M059J (cell line): ENCODE data around the gene ECEL1. TPM values are rescaled to one million over a fixed set of nuclear protein-coding genes. Genes with fewer than 3 reads are reported as not detected.

Source experiments
- DNase-seq: peaks from one replicate; pipeline ENCODE4 v3.0.0-alpha.2; 2012; ENCODE audit warnings: low read depth
- total RNA-seq: library from RNA; depleted of rRNA; stranded (reverse); fragments of >200 nt; shearing (Covaris generic); gene quantifications from 2 replicates; pipeline ENCODE4 v1.2.3, GENCODE V29; 2014

The ECEL1 gene
- total RNA-seq, 1 experiment from 2014 or later = not detected

DNA sequence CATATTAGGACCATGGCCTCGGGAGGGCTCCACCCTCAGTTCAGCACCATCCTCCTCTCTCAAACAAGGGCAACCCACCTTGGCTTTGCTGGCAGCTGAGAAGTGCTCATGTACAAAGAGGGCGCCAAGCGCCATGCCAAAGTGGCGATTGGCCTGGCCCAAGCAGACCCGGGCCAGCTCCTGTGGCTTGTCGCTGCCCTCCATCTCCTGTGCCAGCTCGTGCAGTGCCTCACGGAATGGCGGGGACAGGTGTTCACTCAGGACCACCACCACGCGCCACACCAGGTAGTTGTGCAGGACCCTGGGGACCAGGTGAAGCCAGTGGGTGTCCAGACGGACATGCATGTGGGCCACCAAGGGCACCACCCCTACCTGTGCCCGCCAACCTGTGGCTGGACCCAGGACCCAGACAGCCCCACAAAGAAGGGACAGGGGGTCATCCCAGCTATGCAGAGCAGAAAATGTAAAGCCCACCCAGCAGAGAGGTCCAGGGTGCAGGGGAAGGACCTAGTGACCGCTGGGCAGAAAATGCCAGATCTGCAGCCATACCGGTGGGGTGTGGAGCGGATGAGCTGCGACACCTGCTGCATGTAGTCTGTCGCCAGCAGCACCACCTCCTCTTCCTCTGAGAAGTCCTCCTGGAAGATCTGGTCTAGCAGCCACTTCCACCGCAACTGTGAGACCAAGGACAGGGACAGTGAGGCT is 3.6 kb downstream of the ECEL1 start:
- no peak for DNase-seq

GRCh38 chr2:232483311-232483922 is 4.2 kb downstream of the ECEL1 start:
- DNase-seq = no peak

DNA sequence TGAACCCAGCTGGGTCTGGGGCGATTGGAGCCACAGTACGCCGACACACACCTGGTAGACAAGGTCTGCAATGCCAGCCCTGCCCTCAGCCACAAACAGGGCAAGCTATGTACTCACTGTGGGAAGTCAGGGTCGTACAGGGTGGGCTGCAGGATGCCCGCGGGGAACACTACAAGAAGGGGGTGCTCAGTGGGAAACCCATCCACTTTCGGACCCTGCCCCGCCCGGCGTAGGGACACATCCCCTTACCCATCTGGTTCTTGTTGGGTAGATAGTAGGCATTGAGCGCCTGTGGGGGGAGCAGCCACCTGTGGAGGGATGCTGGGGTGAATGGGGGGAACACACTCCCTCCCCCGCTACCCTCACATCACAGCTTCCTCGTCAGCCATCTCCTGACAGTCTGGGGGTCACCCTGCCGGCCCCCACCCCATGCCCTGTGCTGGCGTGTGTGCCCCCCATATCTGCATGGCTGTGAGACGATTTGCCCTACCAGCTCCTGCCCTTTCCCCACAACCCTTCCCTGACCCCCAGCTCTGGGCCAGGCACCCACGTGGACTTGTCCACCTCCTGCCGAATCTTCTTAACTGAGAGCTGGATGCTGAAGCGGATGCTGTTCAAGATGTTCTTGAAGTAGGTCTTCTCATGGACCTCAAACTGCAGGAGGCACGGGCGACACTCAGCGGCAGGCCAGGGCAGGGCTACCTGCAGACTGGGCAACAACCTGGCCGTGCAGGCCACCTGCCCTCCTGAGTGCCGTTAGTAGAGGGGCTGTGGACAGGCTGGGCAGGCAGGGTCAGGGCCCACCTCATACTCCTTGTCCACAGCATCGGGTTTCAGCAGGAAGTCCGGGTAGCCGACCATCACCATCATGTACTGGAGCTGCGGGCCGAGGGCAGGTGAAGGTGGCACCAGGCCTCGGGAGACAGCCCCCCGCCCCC is 5.1 kb downstream of the ECEL1 start:
- DNase-seq = no peak

DNA sequence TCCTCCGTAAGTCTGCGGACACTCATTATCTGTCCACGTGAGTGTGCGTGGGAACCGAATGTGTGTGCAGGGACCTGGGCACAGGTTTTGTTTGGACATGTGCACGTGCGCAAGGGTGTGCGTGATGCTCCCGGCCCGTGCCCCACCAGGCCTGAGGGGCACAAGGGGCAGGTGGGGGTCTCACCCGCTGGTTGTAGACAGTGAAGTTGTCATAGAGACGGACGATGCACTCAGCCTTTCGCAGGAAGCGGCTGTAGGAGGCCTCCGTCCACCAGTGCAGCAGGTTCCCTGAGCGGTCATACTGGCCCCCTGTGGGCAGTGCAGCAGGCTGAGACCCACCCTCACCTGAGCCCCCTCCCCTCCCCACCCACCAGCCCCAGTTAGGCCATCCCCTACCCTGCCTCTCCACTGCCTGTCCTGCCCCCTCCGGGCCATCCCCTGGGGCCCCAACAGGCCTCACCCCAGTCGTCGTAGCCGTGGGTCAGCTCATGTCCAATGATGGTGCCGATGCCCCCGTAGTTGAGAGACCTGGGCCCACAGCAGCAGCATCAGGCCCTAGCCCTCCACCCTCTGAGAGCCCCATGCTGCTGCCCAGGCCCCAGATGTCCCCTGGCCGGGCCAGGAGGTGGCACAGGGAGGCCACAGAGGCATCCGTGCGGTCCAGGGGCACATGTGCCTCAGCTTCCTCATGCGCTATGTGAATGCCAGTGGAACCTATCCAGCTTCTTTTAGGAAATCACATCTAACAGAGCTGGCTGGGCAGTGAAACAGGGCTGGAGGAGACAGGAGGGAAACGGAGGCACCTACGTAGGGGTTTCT is 6.1 kb downstream of the ECEL1 start:
- no peak for DNase-seq

GRCh38 chr2:232480201-232481190 is 7.1 kb downstream of the ECEL1 start:
- no peak for DNase-seq

GRCh38 chr2:232479341-232480200 is 8.1 kb downstream of the ECEL1 start:
- no peak for DNase-seq

DNA sequence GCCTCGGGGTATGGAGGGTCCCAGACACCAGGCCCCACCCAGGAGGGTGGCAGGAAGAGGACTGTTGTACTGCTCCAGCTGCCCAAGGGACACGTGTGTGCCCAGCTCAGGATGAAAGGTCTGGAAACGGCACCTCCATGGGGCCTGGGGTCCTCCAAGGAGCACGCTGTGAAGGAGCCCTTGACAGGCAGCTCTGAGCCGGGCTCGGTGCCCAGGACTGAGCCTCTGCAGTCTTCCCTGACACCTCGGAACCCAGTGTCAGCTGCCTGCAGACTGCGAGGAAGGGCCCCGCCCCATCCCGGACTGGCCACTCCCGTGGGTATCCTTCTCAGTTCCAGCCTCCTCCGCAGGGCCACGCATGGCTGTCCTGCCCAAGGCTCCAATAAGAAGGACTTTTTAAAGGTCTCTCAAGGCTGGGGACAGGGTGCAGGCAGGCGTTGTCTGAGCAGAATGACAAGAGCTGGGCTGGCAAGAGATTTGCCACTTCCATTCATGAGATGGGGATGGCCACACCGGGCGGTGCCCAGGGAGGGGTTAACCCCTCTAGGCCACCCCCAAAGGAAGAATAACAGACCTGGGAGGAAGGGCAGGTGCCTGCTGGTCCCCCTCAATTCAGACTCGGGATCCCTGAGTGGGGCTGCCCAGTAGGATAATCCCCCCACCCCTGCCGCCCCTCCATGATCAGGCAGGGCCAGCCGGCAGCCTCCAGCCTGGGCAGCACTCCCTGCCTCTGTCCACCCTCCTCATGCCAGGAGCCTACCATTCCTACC is 8.9 kb downstream of the ECEL1 start:
- DNase-seq = no peak

DNA sequence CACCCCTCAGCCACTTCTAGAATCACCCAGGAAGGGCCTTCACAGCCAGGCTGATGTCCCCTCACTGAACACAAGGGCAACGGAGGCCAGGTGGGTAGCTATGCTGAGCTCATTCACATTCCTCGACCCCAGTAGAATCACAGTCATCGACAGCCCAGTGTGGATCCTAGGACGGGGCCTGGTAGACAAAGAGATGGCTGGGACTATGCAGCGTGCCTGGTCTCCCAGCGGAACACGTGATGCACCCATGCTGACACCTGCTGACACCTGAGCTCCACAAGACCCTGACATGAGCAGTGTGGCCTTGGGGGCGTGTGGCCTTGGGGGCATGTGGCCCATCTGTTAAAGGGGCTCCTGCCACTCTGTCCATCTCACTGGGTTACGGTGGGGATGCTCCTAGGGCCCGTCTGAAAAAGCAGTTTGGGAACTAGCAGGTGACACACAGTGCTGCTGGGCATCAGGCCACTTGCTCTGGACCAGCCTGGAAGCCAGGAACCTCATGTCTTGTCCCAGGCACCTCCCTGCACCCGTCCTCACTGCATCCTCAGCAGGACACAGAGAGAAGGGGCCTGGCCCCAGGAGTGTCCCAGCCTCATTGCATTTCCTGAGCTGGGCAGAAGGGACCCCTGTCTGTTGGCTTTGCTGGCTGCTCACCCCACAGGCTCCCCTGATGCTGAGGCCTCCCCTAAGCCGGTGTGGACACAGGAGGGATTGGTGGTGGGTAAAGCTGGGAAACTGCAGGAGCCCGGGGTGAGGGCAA is 9.7 kb downstream of the ECEL1 start:
- DNase-seq = no peak

- DNase-seq = no peak
Measured at GRCh38 chr2:232476791-232477190, 10.8 kb downstream of the ECEL1 start.

- no peak for DNase-seq
Measured at GRCh38 chr2:232476045-232476444, 11.6 kb downstream of the ECEL1 start.

DNA sequence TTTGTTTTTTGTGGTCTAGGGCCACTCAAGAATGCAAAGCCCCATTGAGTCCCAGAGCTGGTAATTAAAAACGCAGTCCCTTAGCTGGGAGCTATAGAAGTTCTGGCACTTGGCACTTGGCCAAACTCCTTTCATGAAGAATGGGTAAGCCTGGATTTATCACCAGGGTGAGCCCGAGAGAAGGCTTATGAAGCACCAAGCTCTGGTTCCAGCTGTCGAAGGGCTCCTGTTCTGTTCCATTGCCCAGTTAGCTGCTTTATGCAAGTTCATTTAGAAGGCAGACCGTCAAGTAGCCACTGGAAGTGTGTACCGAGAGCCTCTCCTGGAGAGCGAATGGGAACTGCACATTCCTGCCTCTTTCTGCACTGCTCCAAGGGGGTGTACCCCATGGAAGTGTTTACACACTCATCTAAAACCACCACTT is 14.2 kb downstream of the ECEL1 start:
- no peak for DNase-seq

- no peak for DNase-seq
Measured at GRCh38 chr2:232466221-232466620, 21.4 kb downstream of the ECEL1 start.

- no peak for DNase-seq
Measured at GRCh38 chr2:232465061-232465460, 22.6 kb downstream of the ECEL1 start.

GRCh38 chr2:232464544-232464885 is 23.1 kb downstream of the ECEL1 start:
- no peak for DNase-seq

- DNase-seq = no peak
Measured at GRCh38 chr2:232463701-232464543, 23.7 kb downstream of the ECEL1 start.

- DNase-seq = no peak
Measured at GRCh38 chr2:232460171-232460570, 27.5 kb downstream of the ECEL1 start.

GRCh38 chr2:232459419-232460035 is 28.1 kb downstream of the ECEL1 start:
- no peak for DNase-seq
